Left cardiac atrium (tissue), 4 donors: ENCODE measurements around the gene SH3D21. TPM values are rescaled to one million over a fixed set of nuclear protein-coding genes. Genes with fewer than 3 reads are reported as not detected.

Experiments
- ATAC-seq, 2 donors: fragments of 200-7000 bp; cut with Tn5 transposase; one replicate each; pipeline ENCODE4 v1.9.1; 2020; ENCODE audit warnings: mild to moderate bottlenecking in 2 of 2, moderate library complexity in 2 of 2
- DNase-seq: peaks from one replicate; pipeline ENCODE4 v3.0.0-alpha.2; 2020
- intact Hi-C, 2 donors: fragments of 100-400 bp; cut with DNase I; formaldehyde crosslinking; loops; one replicate each; pipeline versions ENCODE4 v1.14.1 to v1.15.1; 2022 to 2023
- total RNA-seq, 2 donors: library from RNA; stranded (reverse); fragmentation: NEBNext Ultra II Directional; extraction: Animal tissue kit (Norgen Biotek cat#: 25700); gene quantifications; one replicate each; pipeline ENCODE4 v1.2.1, GENCODE V29; 2021
- donor health status: DM: no; HTN: yes; CAD: no.
- donor health status: DM: no; HTN: yes; CAD: no; lungs with severe emphysema.
- donor health status: DM: yes; HTN: yes; CAD: no.
- donor health status: Dilated cardiomyopathy.

Gene SH3D21
- total RNA-seq, 2 donors from 2014 or later = 2.5 to 3.0 TPM

- ATAC-seq = peak; percentile 61 to 64
- intact Hi-C loops = no loop called here
- DNase-seq = peak; percentile 85
Observed at GRCh38 chr1:36323636-36324352, 17.6 kb downstream of the SH3D21 start, which contains the start of gene EVA1B. Gene EVA1B, minus strand, starts transcription at chr1:36323645. Its CDS starts 608 bp downstream, at chr1:36323037.

- ATAC-seq = no peak
- intact Hi-C loops = no loop called here
- DNase-seq = no peak
Observed at GRCh38 chr1:36324353-36324703, 18.2 kb downstream of the SH3D21 start.

DNA sequence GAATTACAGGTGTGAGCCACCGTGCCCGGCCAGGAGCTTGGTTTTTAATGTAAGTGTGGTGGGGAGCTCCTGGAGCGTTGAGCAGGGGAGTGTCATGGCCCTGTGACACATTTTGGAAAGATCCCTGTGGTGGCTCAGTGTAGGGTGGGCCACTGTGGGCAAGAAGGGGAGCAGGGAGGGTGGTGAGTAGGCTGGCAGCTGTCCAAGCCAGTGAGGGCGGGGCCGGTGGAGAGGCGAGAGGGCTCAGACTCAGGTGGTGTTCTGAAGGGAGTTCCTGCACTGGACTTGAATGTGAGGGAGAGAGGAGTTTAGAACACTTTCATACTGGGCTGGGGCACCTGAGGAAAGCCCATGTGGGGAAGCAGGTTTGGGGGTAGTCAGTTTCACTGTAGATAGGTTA lies 20.3 kb downstream of the SH3D21 start:
- DNase-seq (no peak), ATAC-seq (no peak)
- intact Hi-C loops = no loop called here

DNA sequence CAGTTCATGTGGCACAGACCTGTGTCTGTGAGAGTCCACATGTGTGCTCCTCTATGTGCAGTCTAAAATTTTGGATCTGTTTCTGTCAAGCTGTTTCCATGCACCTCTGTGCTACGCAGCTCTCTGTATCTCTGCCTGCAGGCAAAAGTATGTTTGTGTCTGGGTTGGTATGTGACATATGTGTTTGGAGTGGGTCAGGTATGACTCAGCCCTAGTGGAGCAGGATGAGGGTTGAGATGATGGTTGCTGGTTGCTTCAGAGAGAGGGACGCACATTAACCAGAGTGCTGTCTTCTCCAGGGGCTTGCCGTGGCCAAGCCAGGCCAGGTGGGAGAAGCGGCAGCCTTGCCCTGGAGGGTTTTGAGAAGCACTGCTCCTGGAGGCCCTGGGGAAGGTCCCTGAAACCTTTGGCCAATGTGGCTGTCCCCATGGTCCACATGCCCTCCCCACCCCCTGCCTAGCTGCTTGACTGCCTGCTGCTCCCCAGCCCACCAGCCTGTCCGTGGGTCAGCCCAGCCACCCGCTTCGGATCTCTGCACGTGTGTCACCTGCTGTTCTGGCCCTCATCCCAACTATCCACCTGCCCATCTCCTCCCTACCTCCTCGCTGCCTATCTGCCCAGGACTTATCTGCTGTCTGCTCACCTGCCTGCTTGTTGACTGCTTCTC lies 21.4 kb downstream of the SH3D21 start:
- DNase-seq (no peak), ATAC-seq (no peak)
- intact Hi-C loops = no loop called here

- no peak for DNase-seq
- intact Hi-C loops = no loop called here
Observed at GRCh38 chr1:36328088-36328480, 21.9 kb downstream of the SH3D21 start.

GRCh38 chr1:36328713-36329112 lies 22.5 kb downstream of the SH3D21 start:
- DNase-seq = peak; percentile 62
- intact Hi-C loops = no loop called here

More at GRCh38 chr1:36328088-36328480, 21.9 kb downstream of the SH3D21 start:
- ATAC-seq = no peak

DNA sequence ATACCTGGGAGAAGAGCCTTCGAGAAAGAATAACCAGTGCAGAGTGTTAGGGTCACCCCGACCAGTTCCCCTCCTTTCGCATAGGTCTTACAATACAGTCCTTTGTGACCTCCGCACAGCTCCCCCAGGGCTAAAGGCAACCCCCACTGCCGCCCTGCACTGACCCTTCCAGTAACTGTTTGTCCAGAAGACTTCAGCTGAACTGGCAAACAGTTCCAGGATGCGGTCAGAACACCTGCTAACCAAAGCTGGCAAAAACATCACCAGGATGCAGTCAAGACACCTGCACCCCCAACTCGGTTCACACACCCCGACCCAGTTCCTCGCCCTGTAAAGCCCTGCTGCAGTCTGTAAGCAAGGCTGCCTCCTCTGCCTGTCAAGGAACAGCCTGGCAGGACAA lies 23.6 kb downstream of the SH3D21 start:
- intact Hi-C loops = no loop called here
- no peak for DNase-seq
- ATAC-seq = no peak

More at GRCh38 chr1:36328713-36329112, 22.5 kb downstream of the SH3D21 start:
- ATAC-seq = peak; percentile 28 to 48

GRCh38 chr1:36330940-36331339 lies 24.8 kb downstream of the SH3D21 start:
- intact Hi-C loops = no loop called here
- ATAC-seq (no peak), DNase-seq (no peak)

DNA sequence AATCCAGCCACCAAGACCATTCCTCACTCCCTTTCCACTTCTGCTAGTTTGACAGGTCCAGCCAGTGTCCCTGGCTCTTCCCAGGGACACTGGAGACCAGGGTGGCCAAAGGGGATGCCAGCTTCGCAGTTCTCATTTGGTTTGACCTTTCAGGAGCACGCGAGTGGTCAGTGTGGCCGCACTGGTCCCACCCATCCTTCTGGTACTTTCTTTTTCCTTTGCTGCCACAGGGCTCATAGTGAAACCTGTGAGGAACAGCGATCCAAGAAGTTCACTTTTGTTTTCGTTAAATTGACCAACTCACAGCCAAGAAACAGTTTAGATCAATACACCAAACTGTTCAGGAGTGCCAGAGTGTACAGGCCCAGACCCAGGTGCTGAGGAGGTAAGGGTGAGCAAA lies 31.7 kb downstream of the SH3D21 start:
- ATAC-seq (no peak), DNase-seq (no peak)
- intact Hi-C loops = no loop called here

- intact Hi-C loops = no loop called here
- no peak for ATAC-seq
- DNase-seq = no peak
Observed at GRCh38 chr1:36339215-36339614, 33.0 kb downstream of the SH3D21 start.

DNA sequence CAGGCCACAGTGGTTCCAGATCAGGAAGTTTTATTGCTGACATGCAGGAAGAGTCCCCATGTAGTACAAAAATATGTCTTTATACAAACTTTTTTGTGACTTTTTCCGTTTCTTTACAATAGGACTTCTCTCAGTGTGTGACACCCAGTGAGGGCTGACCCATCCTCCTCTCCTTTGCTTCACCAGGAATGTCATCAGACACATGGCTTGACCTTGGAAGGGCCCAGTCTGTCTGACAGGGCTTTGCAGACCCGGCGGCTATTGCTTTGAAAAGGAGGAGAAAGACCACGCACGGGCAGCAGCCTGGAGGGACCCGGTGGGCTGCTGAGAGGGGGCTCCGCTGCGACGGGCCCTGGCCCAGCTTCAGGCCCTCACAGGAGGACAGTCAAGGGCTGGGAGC lies 33.4 kb downstream of the SH3D21 start:
- ATAC-seq = no peak
- no peak for DNase-seq
- intact Hi-C loops = loop anchor here (2.0 to 10.0 kb wide), 2 partner anchors 75 to 81 kb away; no protein-coding TSS in a partner anchor

GRCh38 chr1:36341626-36342320 lies 35.6 kb downstream of the SH3D21 start:
- DNase-seq (no peak), ATAC-seq (no peak)
- intact Hi-C loops = loop anchor here (2.0 to 10.0 kb wide), 2 partner anchors 73 to 79 kb away; no protein-coding TSS in a partner anchor

DNA sequence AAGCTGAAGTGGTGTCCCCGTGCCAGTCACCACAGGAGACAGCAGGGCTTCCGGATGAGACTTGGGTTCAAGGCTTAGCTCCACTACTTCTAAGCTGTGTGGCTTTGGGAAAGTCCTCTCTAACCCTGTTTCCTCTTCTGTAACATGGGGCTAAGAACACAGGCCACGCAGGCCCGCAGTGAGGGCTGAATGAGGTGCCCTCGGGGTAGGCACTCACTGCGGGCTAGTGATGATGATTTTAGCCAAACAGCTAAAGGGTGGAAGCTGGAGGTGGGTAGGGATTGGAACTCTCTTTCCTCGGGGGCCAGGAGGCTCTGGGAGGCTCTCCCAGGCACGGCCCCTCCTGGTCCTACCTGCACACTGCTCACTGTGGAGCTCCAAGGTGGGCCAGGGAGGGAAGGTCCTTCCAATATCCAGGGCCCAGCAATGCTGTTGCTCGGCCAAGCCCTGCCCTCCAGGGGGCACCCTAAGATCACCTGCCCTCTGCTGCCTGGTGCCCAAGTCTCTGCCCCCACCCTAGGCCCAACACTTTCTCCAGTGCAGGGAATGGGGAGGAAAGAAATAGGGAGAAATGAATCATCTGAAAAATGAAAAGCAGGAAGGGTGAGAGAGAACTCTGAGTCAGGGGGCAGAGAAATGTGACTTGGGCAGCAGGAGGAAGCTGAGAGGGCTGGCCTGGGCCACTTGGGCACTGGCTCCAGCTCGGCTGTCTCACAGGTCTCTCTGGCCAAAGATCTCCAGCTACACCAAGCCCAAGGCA lies 36.4 kb downstream of the SH3D21 start:
- ATAC-seq = peak; percentile 62 to 67
- DNase-seq = no peak
- intact Hi-C loops = loop anchor here in 1 of 2 donors (10.0 kb wide), 1 partner anchor 72 kb away; no protein-coding TSS in a partner anchor

DNA sequence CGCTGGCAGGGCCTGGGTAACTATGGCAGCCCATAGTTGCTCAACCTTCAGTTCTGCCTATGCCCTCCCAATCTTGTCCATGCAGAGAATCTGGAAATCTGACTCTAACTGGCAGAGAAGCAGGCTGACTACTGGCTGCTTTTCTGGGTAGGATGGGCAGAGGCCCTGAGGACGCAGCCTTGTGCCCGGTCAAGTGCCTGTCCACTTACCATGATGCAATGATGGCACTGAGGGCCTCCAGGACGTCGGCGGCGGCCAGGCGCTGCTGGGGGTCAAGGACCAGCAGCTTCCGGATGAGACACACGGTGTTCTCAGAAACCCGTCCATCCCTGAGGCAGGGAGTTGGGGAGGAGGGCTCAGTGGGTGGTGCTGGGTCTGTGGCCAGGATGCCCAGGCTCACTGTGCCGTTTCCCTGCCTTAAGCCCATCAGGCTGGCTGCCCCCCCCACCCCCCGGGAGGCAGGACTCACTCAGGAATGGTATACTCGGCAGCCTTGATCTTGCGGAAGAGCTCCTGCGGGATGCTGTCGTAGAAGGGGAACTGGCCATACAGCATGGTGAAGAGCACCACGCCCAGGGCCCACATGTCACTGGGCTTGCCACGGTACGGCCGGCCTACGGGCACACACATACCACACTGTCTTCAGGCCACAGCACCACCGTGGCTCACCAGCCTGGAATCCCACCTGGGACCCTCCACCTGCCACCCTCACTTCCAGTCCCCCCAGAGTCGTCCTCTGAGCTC lies 37.7 kb downstream of the SH3D21 start:
- no peak for DNase-seq
- peak in 1 of 2 donors; percentile 45 for ATAC-seq
- intact Hi-C loops = loop anchor here in 1 of 2 donors (10.0 kb wide), 1 partner anchor 71 kb away; no protein-coding TSS in a partner anchor

GRCh38 chr1:36344395-36344680 lies 38.2 kb downstream of the SH3D21 start:
- ATAC-seq = no peak
- intact Hi-C loops = loop anchor here in 1 of 2 donors (10.0 kb wide), 1 partner anchor 70 kb away; no protein-coding TSS in a partner anchor
- DNase-seq = no peak

GRCh38 chr1:36345353-36345752 lies 39.2 kb downstream of the SH3D21 start:
- DNase-seq = no peak
- intact Hi-C loops = loop anchor here in 1 of 2 donors (10.0 kb wide), 1 partner anchor 69 kb away; no protein-coding TSS in a partner anchor
- ATAC-seq = no peak

DNA sequence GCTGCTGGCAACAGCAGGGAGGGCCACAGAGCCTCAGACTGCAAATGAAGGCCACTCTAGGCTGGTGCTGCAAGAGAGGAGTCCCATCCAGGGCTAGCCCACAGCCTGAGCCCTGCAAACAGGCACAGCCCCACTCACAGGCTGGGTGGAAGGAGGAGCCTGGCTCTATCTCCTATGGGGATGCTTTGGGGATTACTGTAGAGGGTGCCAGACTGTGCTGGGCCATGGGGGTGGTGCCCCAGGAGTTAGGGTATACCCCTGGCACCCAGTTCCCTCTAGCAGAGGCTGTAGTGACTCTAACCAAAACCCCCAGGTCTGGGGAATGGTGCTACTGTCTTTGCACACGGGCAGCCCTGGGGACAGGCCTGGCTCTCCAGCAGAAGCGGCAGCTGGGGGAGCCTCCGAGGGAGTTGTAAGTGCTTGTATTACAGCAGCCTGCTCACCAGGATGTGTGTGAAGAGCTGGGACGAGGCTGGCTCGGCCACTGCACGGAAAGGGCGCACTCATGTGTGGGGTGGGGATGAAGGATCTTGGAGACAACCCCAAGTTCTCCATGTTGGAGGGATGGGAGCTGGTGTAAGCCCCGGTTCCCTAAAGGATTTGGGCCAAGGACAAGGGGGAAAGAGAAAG lies 40.7 kb downstream of the SH3D21 start:
- DNase-seq = no peak
- ATAC-seq = no peak
- intact Hi-C loops = loop anchor here in 1 of 2 donors (10.0 kb wide), 1 partner anchor 68 kb away; no protein-coding TSS in a partner anchor

GRCh38 chr1:36349241-36349671 lies 43.1 kb downstream of the SH3D21 start:
- no peak for DNase-seq
- intact Hi-C loops = loop anchor here in 1 of 2 donors (10.0 kb wide), 1 partner anchor 66 kb away; no protein-coding TSS in a partner anchor

More at GRCh38 chr1:36349241-36349671, 43.1 kb downstream of the SH3D21 start:
- ATAC-seq = peak in 1 of 2 donors; percentile 38
